Ramos (cell line): ENCODE data around the gene SLC30A10.
"Not testable (repeated sequence)": the region's sequence is repeated elsewhere in the genome, so short reads cannot be mapped to it uniquely, and the experiment has no call there.

Experiments
- in situ Hi-C: fragments of 300-500 bp; cut with MboI; formaldehyde crosslinking; loops from one replicate; pipeline ENCODE4 v1.14.3; 2022; ENCODE audit warnings: low sequenced_read_pairs; ENCODE audit not compliant: unreplicated experiment

SLC30A10 gene

GRCh38 chr1:219927956-219928790, at the start of gene SLC30A10:
Gene SLC30A10 (minus strand): TSS chr1:219928557. CDS start chr1:219928440, 117 bp downstream.
- in situ Hi-C loops: no loop called here

- in situ Hi-C loops: no loop called here
These were observed 44.9 kb upstream of the SLC30A10 start for GRCh38 chr1:219973213-219973612.

GRCh38 chr1:219967361-219967760, 39.0 kb upstream of the SLC30A10 start:
- in situ Hi-C loops: no loop called here

GRCh38 chr1:219966071-219966349, 37.7 kb upstream of the SLC30A10 start:
- in situ Hi-C loops: no loop called here

GRCh38 chr1:219965285-219966070, 37.1 kb upstream of the SLC30A10 start:
- in situ Hi-C loops: no loop called here

GRCh38 chr1:219963432-219963831, 35.1 kb upstream of the SLC30A10 start:
- in situ Hi-C loops: no loop called here

- in situ Hi-C loops: no loop called here
These were observed 33.3 kb upstream of the SLC30A10 start for GRCh38 chr1:219961684-219962083.

GRCh38 chr1:219959540-219960203, 31.3 kb upstream of the SLC30A10 start:
- in situ Hi-C loops: no loop called here

GRCh38 chr1:219958875-219959417, 30.6 kb upstream of the SLC30A10 start:
- in situ Hi-C loops: no loop called here

GRCh38 chr1:219954736-219955421, 26.5 kb upstream of the SLC30A10 start:
- in situ Hi-C loops: no loop called here

- in situ Hi-C loops: no loop called here
These were observed 25.7 kb upstream of the SLC30A10 start for GRCh38 chr1:219954052-219954451.

GRCh38 chr1:219952361-219952760, 24.0 kb upstream of the SLC30A10 start:
- in situ Hi-C loops: no loop called here

- in situ Hi-C loops: not testable (repeated sequence)
These were observed 20.9 kb upstream of the SLC30A10 start for GRCh38 chr1:219949227-219949626.

GRCh38 chr1:219948766-219949165, 20.4 kb upstream of the SLC30A10 start:
- in situ Hi-C loops: not testable (repeated sequence)

- in situ Hi-C loops: no loop called here
These were observed 17.4 kb upstream of the SLC30A10 start for GRCh38 chr1:219945795-219946194.

GRCh38 chr1:219941179-219942118, 13.1 kb upstream of the SLC30A10 start:
- in situ Hi-C loops: no loop called here

- in situ Hi-C loops: no loop called here
These were observed 12.3 kb upstream of the SLC30A10 start for GRCh38 chr1:219940707-219941106.

GRCh38 chr1:219938706-219939105, 10.3 kb upstream of the SLC30A10 start:
- in situ Hi-C loops: no loop called here

- in situ Hi-C loops: not testable (repeated sequence)
These were observed 5.4 kb upstream of the SLC30A10 start for GRCh38 chr1:219933763-219934162.
